ENCODE measurements around the gene LRRC37B.
"Not testable (repeated sequence)": the region's sequence is repeated elsewhere in the genome, so short reads cannot be mapped to it uniquely, and the experiment has no call there.

DNA sequence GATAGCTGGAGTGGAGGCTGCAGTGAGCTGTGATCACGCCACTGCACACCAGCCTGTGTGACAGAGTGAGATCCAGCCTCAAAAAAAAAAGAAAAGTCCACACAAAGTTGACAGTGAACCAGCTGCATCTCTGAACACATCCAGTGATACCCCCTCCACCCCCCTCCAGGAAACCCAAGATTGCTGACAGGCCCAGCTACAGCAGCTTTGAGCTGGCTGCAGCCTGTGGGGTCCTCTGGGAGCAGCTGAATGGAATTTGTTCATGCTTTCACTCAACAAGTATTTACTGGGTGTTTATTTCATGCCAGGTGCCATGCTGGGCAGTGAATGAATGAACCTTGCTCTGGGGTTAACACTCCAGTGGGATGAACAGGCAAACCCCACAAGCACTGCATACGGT lies 56.9 kb downstream of the LRRC37B start:
- TF ChIP-seq, protein P1, sequence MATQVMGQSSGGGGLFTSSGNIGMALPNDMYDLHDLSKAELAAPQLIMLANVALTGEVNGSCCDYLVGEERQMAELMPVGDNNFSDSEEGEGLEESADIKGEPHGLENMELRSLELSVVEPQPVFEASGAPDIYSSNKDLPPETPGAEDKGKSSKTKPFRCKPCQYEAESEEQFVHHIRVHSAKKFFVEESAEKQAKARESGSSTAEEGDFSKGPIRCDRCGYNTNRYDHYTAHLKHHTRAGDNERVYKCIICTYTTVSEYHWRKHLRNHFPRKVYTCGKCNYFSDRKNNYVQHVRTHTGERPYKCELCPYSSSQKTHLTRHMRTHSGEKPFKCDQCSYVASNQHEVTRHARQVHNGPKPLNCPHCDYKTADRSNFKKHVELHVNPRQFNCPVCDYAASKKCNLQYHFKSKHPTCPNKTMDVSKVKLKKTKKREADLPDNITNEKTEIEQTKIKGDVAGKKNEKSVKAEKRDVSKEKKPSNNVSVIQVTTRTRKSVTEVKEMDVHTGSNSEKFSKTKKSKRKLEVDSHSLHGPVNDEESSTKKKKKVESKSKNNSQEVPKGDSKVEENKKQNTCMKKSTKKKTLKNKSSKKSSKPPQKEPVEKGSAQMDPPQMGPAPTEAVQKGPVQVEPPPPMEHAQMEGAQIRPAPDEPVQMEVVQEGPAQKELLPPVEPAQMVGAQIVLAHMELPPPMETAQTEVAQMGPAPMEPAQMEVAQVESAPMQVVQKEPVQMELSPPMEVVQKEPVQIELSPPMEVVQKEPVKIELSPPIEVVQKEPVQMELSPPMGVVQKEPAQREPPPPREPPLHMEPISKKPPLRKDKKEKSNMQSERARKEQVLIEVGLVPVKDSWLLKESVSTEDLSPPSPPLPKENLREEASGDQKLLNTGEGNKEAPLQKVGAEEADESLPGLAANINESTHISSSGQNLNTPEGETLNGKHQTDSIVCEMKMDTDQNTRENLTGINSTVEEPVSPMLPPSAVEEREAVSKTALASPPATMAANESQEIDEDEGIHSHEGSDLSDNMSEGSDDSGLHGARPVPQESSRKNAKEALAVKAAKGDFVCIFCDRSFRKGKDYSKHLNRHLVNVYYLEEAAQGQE (IDR thresholded peaks at IDR 0.05) = not testable (repeated sequence)
- TF ChIP-seq POLR2AphosphoS2 (conservative IDR thresholded peaks at IDR 0.05; ENCODE audit: low read length); ZFP36 (IDR thresholded peaks at IDR 0.05; ENCODE audit: borderline replicate concordance, partially characterized antibody); CTCF (IDR thresholded peaks at IDR 0.05); RFX5 (IDR thresholded peaks at IDR 0.05); CBX2 (IDR thresholded peaks at IDR 0.05; ENCODE audit: borderline replicate concordance, low read depth); POLR2A (IDR thresholded peaks at IDR 0.05; ENCODE audit: low read length); RCOR1 (IDR thresholded peaks at IDR 0.05; ENCODE audit: low read depth, low read length); EP300 (IDR thresholded peaks at IDR 0.05); MAFK (IDR thresholded peaks at IDR 0.05; ENCODE audit: partially characterized antibody): not testable (repeated sequence)
- TF ChIP-seq, protein P2, sequence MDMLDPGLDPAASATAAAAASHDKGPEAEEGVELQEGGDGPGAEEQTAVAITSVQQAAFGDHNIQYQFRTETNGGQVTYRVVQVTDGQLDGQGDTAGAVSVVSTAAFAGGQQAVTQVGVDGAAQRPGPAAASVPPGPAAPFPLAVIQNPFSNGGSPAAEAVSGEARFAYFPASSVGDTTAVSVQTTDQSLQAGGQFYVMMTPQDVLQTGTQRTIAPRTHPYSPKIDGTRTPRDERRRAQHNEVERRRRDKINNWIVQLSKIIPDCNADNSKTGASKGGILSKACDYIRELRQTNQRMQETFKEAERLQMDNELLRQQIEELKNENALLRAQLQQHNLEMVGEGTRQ (IDR thresholded peaks at IDR 0.05) = not testable (repeated sequence)
